Measurements from ENCODE around the gene BPIFA2. TPM values are rescaled to one million over a fixed set of nuclear protein-coding genes. Genes with fewer than 3 reads are reported as not detected.

The BPIFA2 gene
- total RNA-seq = not detected in 2 replicates
- not detected for total RNA-seq (2013)
- polyA plus RNA-seq = not detected in 2 replicates
- not detected in 2 replicates for polyA minus RNA-seq

- Mint-ChIP-seq H3K4me1 (no peaks in the 10 kb centered on the region), H3K27ac (no peak within 1 kb of the TSS), H3K27me3 (peaks cover 13% of the 10 kb centered on the region), H3K4me3 (no peak within 1 kb of the TSS), H3K9me3 (ENCODE audit: insufficient read depth) (peaks cover 8% of the 10 kb centered on the region)
- DNase-seq = no peak
- intact Hi-C loops (cut with micrococcal nuclease) = no loop called here
- no peaks in the 10 kb centered on the region for H4K20me1 ChIP-seq (ENCODE audit: control insufficient read depth, insufficient read depth, low read length, poor library complexity, severe bottlenecking)
- no peak within 1 kb of the TSS for H3K27ac ChIP-seq (ENCODE audit: low read length in 2 of 2)
- no peak within 1 kb of the TSS for H3K9ac ChIP-seq (ENCODE audit: low read length)
- no peak within 1 kb of the TSS for H2AFZ ChIP-seq (ENCODE audit: insufficient read depth, low read depth, low read length, poor library complexity, severe bottlenecking)
- ATAC-seq (ENCODE audit: low read depth) = no peak
- peaks cover 0 to 14% (median 12%) of the 10 kb centered on the region in 3 donors for H3K9me3 ChIP-seq (ENCODE audit: control extremely low read depth in 1 of 3, control insufficient read depth in 2 of 3, insufficient read depth in 1 of 3, low read length in 2 of 3)
- H3K36me3 ChIP-seq (replicated peaks in 1 of 2; ENCODE audit: control extremely low read depth in 1 of 2, control insufficient read depth in 1 of 2, extremely low read depth in 1 of 2, insufficient read depth in 2 of 2, low read length in 1 of 2) = no peaks in the 10 kb centered on the region
- no peak within 1 kb of the TSS for H3K4me2 ChIP-seq (replicated peaks; ENCODE audit: low read depth, low read length, poor library complexity, severe bottlenecking)
- no peak within 1 kb of the TSS for H3K4me3 ChIP-seq (ENCODE audit: control extremely low read depth in 1 of 5, extremely low read depth in 1 of 5, insufficient read depth in 1 of 5, low read depth in 2 of 5, low read length in 4 of 5)
- no CpG with 5 or more reads among the region's 8 CpGs for WGBS (ENCODE audit: insufficient coverage)
- POLR2A ChIA-PET = no interaction called here
- TF ChIP-seq, protein P1, sequence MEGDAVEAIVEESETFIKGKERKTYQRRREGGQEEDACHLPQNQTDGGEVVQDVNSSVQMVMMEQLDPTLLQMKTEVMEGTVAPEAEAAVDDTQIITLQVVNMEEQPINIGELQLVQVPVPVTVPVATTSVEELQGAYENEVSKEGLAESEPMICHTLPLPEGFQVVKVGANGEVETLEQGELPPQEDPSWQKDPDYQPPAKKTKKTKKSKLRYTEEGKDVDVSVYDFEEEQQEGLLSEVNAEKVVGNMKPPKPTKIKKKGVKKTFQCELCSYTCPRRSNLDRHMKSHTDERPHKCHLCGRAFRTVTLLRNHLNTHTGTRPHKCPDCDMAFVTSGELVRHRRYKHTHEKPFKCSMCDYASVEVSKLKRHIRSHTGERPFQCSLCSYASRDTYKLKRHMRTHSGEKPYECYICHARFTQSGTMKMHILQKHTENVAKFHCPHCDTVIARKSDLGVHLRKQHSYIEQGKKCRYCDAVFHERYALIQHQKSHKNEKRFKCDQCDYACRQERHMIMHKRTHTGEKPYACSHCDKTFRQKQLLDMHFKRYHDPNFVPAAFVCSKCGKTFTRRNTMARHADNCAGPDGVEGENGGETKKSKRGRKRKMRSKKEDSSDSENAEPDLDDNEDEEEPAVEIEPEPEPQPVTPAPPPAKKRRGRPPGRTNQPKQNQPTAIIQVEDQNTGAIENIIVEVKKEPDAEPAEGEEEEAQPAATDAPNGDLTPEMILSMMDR (IDR thresholded peaks at IDR 0.05) = no peak
- no peak for TF ChIP-seq EZH2 (IDR thresholded peaks at IDR 0.05; ENCODE audit: borderline replicate concordance, insufficient read depth, low read depth, low read length, poor library complexity, severe bottlenecking)
- H3K79me2 ChIP-seq (ENCODE audit: control insufficient read depth, insufficient read depth, low read length) = no peaks in the 10 kb centered on the region
- no peaks in the 10 kb centered on the region for H3K4me1 ChIP-seq (ENCODE audit: control insufficient read depth in 2 of 2, insufficient read depth in 2 of 2, low read length in 2 of 2)
- CTCF ChIA-PET = no interaction called here
- peaks cover 0 to 8% (median 1%) of the 10 kb centered on the region in 4 experiments for H3K27me3 ChIP-seq (replicated peaks in 1 of 4; ENCODE audit: control extremely low read depth in 1 of 4, control insufficient read depth in 3 of 4, insufficient read depth in 4 of 4, low read length in 3 of 4)
Observed at GRCh38 chr20:33167859-33168258, at the start of gene BPIFA2. TSS of gene BPIFA2 (plus strand) at chr20:33168159. CDS start at chr20:33169146, 987 bp downstream.

DNA sequence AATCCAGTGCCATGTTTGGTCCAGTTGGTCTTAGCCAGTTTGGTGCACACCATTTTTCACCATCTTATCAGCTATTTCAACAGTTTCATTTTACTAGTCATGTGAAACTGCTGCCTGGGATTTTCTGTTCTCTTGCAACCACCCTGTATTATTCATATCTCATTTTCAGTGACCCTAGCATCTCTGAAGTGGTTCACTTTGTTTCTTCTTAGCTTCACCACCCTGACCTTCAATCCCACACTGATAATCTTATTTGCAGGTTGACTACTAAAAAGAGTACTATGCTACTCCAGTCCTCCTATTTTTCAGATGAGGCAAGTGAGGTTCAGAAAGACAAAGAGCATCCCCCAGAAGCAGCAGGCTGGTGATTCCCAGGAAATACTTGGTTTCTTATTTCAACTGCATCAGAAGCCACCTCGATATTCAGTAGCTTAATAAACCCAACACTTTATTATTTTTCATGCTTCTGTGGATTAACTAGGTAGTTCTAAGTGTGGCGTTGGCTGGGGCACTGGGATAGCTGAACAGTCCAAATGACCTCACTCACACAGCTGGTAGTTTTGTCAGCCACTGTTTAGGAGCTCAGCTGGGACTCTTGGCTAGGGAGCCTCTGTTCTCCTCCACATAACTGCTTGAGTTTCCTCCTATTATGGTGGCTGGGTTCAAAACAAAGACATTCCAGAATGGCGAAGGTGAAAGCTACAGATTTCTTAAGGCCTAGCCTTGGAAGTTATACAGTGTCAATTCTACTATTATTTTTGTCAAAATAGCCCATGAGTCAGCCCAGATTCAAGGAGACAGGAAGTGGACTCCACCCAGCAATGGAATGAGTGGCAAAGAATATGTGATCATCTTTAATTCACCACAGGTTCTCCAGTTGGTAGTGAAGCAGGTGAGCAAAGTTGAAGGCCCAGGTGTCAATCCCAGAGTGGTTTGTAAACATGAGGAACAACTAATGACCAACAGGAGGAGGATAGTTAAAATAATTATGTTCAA is 47.9 kb upstream of the BPIFA2 start:
- no peak overlapping the region for H3K4me3 ChIP-seq (ENCODE audit: control extremely low read depth in 1 of 5, extremely low read depth in 1 of 5, insufficient read depth in 1 of 5, low read depth in 2 of 5, low read length in 4 of 5)
- H3K36me3 ChIP-seq (replicated peaks in 1 of 2; ENCODE audit: control extremely low read depth in 1 of 2, control insufficient read depth in 1 of 2, extremely low read depth in 1 of 2, insufficient read depth in 2 of 2, low read length in 1 of 2) = no peaks in the 10 kb centered on the region
- no peaks in the 10 kb centered on the region for H3K79me2 ChIP-seq (ENCODE audit: control insufficient read depth, insufficient read depth, low read length)
- no peak for TF ChIP-seq EZH2 (IDR thresholded peaks at IDR 0.05; ENCODE audit: borderline replicate concordance, insufficient read depth, low read depth, low read length, poor library complexity, severe bottlenecking)
- TF ChIP-seq, protein P1 (IDR thresholded peaks at IDR 0.05) = no peak
- ChIA-PET POLR2A (no interaction called here), CTCF (interaction anchor here (1.0 kb wide), 1 partner anchor 219 kb away, joined by 3 read pairs; no protein-coding TSS in a partner anchor)
- H3K4me1 ChIP-seq (ENCODE audit: control insufficient read depth in 2 of 2, insufficient read depth in 2 of 2, low read length in 2 of 2) = no peaks in the 10 kb centered on the region
- H3K27ac ChIP-seq (ENCODE audit: low read length in 2 of 2) = no peak overlapping the region
- no peaks in the 10 kb centered on the region for H4K20me1 ChIP-seq (ENCODE audit: control insufficient read depth, insufficient read depth, low read length, poor library complexity, severe bottlenecking)
- H3K27me3 ChIP-seq (replicated peaks in 1 of 4; ENCODE audit: control extremely low read depth in 1 of 4, control insufficient read depth in 3 of 4, insufficient read depth in 4 of 4, low read length in 3 of 4) = peaks cover 0 to 4% (median 0%) of the 10 kb centered on the region in 4 experiments
- H3K27me3 Mint-ChIP-seq = peaks cover 27% of the 10 kb centered on the region
- ATAC-seq (ENCODE audit: low read depth) = no peak
- intact Hi-C loops (cut with micrococcal nuclease) = no loop called here
- peaks cover 10% of the 10 kb centered on the region for H3K9me3 Mint-ChIP-seq (ENCODE audit: insufficient read depth)
- H3K4me2 ChIP-seq (replicated peaks; ENCODE audit: low read depth, low read length, poor library complexity, severe bottlenecking) = no peak overlapping the region
- no peak for DNase-seq
- no peak overlapping the region for H3K4me3 Mint-ChIP-seq
- no peak overlapping the region for H2AFZ ChIP-seq (ENCODE audit: insufficient read depth, low read depth, low read length, poor library complexity, severe bottlenecking)
- WGBS (ENCODE audit: insufficient coverage) = no CpG with 5 or more reads among the region's 3 CpGs
- H3K27ac Mint-ChIP-seq = no peak overlapping the region
- H3K9ac ChIP-seq (ENCODE audit: low read length) = no peak overlapping the region
- no peaks in the 10 kb centered on the region for H3K9me3 ChIP-seq (ENCODE audit: control extremely low read depth in 1 of 3, control insufficient read depth in 2 of 3, insufficient read depth in 1 of 3, low read length in 2 of 3)
- no peaks in the 10 kb centered on the region for H3K4me1 Mint-ChIP-seq

Data from B cell (primary cell).